ENCODE measurements around the gene SIL1.

The SIL1 gene

DNA sequence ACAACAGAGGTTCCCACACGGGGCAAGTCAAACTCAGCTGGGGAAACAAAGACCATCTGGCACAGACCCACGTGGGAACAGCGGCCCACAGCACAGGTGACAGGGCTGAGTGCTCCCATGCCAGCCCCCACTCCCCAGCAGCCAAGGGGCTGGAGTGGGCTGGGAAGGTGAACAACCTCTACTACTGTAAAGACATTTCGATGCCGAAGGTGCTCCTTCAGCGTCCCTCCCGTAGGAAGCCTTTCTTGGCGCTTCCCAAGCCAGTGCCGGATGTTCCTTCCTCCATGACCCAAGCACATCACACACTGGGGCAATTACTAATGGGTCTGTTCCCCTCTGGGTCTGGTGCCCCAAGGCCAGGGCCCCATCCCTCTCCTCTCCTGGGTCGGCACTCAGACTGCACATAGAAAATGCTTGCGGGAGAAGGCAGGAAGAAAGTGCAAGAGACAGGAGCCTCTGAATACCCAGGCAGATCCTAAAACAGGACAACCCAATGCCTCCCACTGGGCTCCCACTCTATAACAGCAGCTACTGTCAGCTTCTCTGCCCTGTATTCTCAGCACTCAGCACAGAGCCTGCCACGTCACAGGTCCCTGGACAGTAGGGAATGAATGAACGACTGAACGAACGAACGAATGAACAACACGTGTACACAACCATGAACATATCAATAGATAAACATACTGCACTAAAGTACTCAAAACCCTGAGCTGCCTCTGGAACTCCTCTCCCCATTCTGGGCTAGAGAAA is 246.0 kb downstream of the SIL1 start:
- no peak for DNase-seq

DNA sequence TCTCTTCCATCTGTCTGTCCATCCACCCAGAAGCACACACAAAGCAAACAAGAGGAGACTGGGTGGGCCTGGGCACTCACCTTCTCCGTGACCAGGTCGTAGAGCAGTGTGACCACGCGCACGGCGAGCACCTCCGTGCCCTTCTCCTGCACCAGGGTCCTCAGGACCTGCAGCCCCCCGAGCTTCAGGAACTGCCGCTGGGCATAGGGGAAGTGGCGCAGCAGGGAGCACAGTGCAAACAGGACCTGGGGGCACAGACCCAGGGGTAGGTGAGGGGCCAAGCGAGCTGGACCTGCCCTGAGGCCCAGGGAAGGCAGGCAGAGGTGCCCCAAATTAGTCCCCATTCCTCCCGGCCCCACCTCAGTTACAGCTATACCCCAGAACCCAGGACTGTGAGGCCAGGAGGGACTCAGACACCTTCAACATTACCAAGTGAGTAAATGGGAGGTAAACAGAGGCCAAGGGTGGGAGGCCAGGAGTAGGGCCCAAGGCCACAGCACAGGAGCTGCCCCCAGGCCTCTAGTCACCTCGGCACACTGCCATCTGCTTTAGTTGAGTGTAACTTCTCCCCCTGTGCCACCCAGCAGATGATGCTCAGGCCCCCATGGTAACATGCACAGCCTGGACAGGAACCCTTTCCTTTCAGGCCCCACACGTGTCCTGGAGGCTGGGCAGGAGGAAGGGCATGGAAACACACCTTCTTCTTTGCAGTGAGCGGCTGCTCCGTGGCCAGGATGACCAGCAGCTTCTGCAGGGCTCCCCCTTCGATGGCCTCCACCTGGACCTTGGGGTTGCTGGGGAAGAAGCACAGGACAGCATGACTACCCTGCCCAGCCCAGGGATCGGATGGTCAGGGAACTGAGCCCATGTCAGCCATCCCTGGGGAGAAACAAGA is 246.8 kb downstream of the SIL1 start:
- no peak for DNase-seq

- no peak for DNase-seq
These were observed 247.6 kb downstream of the SIL1 start for GRCh38 chr5:138950421-138951031.

DNA sequence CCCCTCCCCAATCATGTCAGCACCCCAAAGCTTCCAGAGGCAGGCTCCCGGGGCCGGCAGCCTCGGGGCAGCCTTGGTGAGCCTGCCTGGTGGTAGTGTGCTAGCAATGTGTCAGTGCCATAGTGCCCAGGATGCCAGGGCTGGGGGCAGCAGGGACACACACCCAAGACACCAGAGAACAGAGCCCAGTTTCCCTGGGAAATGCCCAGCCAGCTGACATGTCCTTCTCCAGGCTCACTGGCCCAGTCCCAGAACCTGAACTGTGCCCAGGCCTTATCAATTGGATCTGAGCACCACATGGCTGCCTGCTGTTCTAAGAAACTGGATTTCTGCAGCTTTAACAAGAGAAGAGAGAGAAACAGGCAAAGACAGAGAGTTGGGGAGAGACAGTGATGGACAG is 248.2 kb downstream of the SIL1 start:
- no peak for DNase-seq

DNA sequence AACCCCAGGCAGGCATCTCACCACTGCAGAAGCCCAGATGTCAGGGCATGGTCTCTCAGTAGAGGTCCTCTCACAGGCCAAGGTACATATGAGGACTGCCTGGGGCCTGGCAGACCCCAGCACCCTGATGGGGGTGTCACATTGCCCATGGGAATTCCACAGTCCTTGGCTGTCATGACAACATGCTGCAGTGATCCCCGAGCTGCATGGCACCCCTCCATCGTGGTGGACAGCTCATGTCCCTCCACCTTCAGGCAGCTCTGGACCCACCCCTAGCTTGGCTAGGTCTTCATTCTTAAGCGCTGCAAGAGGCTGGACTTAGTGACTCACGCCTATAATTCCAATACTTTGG is 249.0 kb downstream of the SIL1 start:
- DNase-seq: peak; percentile 18

DNA sequence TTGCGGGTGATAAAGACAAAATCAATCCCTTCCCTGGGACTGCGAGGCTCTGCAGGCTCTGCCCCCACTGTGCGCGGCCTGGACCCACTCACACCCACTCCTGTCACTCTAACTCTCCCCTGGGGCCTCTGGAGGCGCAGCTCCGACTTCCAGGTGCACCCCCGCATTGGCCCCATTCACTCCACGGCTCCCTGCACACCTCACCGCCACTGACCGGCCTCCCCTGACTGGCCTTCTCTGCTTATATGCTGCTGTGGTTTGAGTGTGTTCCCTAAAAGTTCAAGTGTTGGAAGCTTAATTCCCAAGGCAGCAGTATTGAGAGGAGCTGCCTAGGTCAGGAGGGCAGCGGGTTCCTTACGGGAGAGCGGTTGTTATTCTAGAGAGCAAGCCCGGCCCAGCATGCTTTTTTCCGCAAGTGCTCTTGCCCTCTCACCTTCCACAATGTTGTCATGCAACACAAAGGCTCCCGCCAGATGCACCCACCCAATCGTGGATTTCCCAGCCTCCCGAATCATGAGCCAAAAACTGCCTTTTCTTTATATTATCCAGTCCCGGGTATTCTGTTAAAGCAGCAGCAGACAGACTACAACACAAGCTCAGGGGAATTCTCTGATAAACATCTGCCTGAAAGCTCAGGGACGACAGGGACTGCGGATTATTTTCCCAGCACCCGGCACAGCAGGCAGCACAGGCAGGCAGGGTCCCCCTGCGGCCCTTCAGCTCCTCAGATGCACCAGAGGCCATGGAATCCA is 249.5 kb downstream of the SIL1 start:
- DNase-seq: no peak

- no peak for DNase-seq
These were observed 250.4 kb downstream of the SIL1 start for GRCh38 chr5:138947780-138948179.

GRCh38 chr5:138946831-138947560 is 251.2 kb downstream of the SIL1 start:
- DNase-seq: no peak

- no peak for DNase-seq
These were observed 251.9 kb downstream of the SIL1 start for GRCh38 chr5:138946241-138946623.

DNA sequence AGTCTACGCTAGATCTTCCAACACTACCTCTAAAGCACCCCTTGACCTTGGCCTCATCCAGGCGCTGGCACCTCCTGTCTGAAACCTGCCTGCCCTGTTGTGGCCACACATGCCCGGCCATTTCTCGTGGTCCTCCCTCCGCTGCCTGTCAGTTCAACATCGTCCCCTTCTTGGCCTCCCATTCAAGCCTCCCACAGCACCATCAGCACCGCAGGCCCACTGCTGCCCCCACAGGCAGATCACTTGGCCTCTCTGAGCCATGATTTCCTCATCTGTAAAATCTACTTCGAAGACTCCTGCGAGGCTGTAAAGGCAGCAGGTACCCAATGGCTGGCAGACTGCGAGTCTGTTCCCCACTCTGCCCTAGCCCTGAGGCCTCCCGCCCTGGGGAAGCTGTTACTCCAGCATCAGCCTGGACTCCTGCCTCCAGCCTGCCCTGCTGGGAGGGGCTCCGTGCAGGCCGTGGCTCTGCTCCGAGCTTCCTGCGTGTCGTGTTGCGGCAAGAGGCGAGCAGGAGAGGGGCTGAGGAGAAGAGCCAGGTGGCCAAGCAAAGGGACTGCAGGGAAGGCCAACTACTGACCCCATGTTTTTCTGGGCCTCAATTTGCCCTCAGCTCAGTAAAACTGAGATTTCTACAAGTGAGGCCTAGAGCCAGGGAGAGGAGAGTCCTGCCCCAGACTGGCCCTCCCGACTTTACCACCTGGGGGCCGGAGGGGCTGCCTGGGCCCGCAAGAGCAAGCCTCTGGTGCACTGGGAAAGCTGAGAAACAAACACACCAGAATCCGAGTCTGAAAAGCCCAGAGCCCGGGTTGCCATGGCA is 252.5 kb downstream of the SIL1 start:
- no peak for DNase-seq

GRCh38 chr5:138944527-138945322 is 253.4 kb downstream of the SIL1 start:
- DNase-seq: peak; percentile 36

GRCh38 chr5:138943599-138944173 is 254.5 kb downstream of the SIL1 start:
- DNase-seq: no peak

DNA sequence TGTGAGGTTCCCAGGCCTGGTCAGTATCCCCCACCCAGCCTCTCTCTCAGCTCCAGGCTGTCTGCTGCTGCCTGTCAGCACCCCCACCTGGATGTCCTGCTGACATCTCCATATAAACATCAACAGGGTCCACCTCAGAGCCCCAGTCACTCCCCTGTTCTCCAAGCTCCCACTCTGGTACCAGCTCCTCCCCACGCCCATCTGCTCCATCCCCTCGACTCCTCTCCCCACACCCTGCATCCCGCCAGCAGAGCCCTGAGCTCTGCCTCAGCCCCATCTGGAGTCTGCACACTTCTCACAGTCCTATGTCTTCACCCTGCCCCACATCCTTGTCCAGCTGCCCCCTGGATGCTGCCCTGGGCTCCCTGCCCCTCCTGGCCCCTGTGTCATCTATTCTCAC is 255.3 kb downstream of the SIL1 start:
- no peak for DNase-seq

GRCh38 chr5:138942066-138942465 is 256.1 kb downstream of the SIL1 start:
- DNase-seq: no peak

DNA sequence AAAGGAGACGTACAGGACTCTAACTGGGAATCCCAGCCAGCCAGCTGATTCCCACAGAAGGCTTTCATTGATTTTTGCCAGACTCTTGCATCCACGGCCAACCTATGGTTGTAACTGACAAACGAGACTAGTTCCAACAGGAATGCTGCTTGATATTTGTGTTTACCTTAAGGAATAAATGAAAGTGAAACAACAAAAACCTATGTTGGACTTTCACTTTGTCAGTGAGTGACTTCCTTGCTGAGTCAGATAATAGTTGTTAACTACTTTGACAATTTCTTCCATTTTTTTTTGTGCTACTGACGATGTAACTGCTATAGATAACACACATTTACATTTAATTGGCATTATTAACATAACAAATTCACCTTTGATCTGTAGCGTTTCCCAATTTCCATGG is 259.6 kb downstream of the SIL1 start:
- no peak for DNase-seq

- no peak for DNase-seq
These were observed 260.5 kb downstream of the SIL1 start for GRCh38 chr5:138937392-138938387.

DNA sequence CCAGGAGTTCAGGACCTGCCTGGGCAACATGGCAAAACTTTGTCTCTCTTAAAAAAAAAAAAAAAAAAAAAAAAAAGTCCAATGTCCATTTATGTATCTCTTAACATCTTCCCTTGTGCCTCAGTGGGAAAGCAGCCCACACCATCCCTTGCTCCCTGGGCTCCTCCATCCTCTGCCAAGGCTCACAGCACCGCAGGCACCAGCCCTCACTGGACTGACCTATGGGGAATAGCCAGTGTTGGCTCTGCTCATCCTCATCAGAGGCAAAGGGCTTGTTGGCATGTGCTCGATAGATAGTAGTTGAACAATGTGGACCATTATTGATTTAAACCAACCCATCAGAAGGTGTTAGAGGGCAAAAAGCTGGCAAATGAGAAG is 261.2 kb downstream of the SIL1 start:
- DNase-seq: no peak

DNA sequence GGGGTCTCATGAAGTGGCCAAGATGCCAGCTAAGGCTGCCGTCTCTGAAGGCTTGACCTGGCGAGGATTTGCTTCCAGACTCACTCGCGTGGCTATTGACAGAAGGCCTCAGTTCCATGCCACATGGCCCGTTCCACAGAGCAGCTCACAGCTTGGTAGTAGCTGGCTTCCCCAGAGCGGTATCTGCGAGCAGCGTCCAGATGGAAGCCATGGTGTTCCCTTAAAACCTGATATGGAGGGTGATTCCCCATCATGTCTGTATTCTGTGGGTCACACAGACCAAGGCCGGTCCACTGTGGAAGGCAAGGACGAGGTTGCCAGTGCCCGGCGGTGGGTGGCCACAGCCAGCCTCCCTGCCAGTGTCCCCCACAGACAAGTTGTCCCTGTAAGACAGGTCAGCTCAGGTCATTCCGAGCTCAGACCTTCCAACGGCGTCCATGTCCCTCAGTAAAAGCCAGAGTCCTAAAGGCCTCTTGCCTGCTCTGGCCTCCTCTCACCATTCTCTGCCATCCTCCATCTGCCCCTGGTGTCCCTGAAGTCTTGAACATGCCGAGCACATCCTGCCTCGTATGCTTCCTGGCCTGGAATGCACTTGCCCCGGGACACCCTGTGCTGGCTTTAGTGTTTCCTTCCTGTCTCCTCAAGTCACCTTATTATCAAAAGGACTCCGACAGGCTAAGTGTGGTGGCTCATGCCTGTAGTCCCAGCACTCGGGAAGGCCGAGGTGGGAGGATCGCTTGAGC is 261.8 kb downstream of the SIL1 start:
- no peak for DNase-seq
